HEK293T (cell line): ENCODE data around the gene LRMDA.

ENCODE experiments used
- ARNT ChIP-seq: fragments of 450-650 bp; IDR thresholded peaks from 2 replicates; pipeline ENCODE4 v1.6.1; 2017; ENCODE audit warnings: mild to moderate bottlenecking
- BHLHE40 ChIP-seq: fragments of 450-650 bp; IDR thresholded peaks from 2 replicates; pipeline ENCODE4 v1.6.1; 2016; ENCODE audit warnings: mild to moderate bottlenecking, moderate library complexity, borderline replicate concordance
- CTBP1 ChIP-seq: fragments of 450-650 bp; IDR thresholded peaks from 2 replicates; pipeline ENCODE4 v1.6.1; 2016; ENCODE audit warnings: borderline replicate concordance
- ELF4 ChIP-seq: fragments of 450-650 bp; IDR thresholded peaks from 2 replicates; pipeline ENCODE4 v1.6.1; 2017; ENCODE audit warnings: antibody characterized with exemption
- FOXA1 ChIP-seq: fragments of 450-650 bp; IDR thresholded peaks from 2 replicates; pipeline ENCODE4 v1.6.1; 2016; ENCODE audit warnings: mild to moderate bottlenecking
- FOXK2 ChIP-seq: fragments of 450-650 bp; IDR thresholded peaks from 2 replicates; pipeline ENCODE4 v1.6.1; 2016; ENCODE audit warnings: mild to moderate bottlenecking
- FOXM1 ChIP-seq: fragments of 450-650 bp; IDR thresholded peaks from 2 replicates; pipeline ENCODE4 v1.6.1; 2017; ENCODE audit warnings: mild to moderate bottlenecking, borderline replicate concordance
- HDGF ChIP-seq: fragments of 450-650 bp; IDR thresholded peaks from 2 replicates; pipeline ENCODE4 v1.6.1; 2017; ENCODE audit warnings: antibody characterized with exemption, borderline replicate concordance
- LEF1 ChIP-seq: fragments of 450-650 bp; IDR thresholded peaks from 2 replicates; pipeline ENCODE4 v1.6.1; 2017; ENCODE audit warnings: mild to moderate bottlenecking, borderline replicate concordance
- SP1 ChIP-seq: fragments of 450-650 bp; IDR thresholded peaks from 2 replicates; pipeline ENCODE4 v1.6.1; 2017
- SUZ12 ChIP-seq: fragments of 450-650 bp; IDR thresholded peaks from 2 replicates; pipeline ENCODE4 v1.6.1; 2016; ENCODE audit warnings: mild to moderate bottlenecking
- TARDBP ChIP-seq: fragments of 450-650 bp; IDR thresholded peaks from 2 replicates; pipeline ENCODE4 v1.6.1; 2016
- ZNF384 ChIP-seq: fragments of 450-650 bp; IDR thresholded peaks from 2 replicates; pipeline ENCODE4 v1.6.1; 2016
- TF ChIP-seq, protein P1 (sequence below): fragments of 450-650 bp; IDR thresholded peaks from 2 replicates; pipeline ENCODE4 v1.6.1; 2016

DNA sequence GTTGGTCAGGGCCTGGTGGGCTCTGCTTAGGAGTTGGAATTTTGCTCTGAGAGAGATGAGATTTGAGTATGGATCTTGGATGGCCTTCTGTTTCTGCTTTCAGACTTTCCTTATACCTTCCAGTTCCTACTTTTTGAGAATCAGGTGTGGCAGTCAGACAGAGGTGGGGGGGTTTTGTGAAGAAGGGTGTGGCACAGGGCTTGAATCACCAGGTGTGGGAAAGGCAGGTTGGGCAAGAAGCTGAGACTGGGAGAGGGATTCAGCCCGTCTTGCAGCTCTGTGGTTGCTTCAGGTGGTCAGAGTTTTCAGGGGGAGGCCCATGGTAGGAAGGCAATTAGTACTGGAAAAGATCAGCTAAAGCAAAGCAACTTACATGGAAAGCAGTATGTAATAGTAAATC, 340.2 kb downstream of the LRMDA start:
- no peak for TF ChIP-seq ARNT
- TF ChIP-seq HDGF = no peak
- TF ChIP-seq FOXA1 = no peak
- TF ChIP-seq SP1 = no peak
- no peak for TF ChIP-seq SUZ12
- no peak for TF ChIP-seq ELF4
- no peak for TF ChIP-seq FOXM1
- TF ChIP-seq TARDBP = no peak
- TF ChIP-seq, protein P1, sequence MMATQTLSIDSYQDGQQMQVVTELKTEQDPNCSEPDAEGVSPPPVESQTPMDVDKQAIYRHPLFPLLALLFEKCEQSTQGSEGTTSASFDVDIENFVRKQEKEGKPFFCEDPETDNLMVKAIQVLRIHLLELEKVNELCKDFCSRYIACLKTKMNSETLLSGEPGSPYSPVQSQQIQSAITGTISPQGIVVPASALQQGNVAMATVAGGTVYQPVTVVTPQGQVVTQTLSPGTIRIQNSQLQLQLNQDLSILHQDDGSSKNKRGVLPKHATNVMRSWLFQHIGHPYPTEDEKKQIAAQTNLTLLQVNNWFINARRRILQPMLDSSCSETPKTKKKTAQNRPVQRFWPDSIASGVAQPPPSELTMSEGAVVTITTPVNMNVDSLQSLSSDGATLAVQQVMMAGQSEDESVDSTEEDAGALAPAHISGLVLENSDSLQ = no peak
- TF ChIP-seq ZNF384 = no peak
- no peak for TF ChIP-seq CTBP1
- no peak for TF ChIP-seq FOXK2
- TF ChIP-seq LEF1 = no peak
- TF ChIP-seq BHLHE40 = no peak
